ENCODE measurements around the gene ENTR1.

Gene ENTR1

GRCh38 chr9:136410500-136411287 is at the start of gene ENTR1, which contains the start of gene PMPCA:
Gene ENTR1, minus strand, starts transcription at chr9:136410614. Its CDS starts 217 bp downstream, at chr9:136410397.
Gene PMPCA, plus strand, starts transcription at chr9:136410658. Its CDS starts 11 bp downstream, at chr9:136410669.
- peak within 1 kb of the TSS; percentile 93 for H3K4me3 ChIP-seq (replicated peaks; ENCODE audit: low read depth, low read length)
- peak; percentile 89 for DNase-seq (ENCODE audit: low read depth)
- no peak for TF ChIP-seq CTCF (IDR thresholded peaks at IDR 0.05; ENCODE audit: low read length, missing control alignments)

- DNase-seq (ENCODE audit: low read depth) = no peak
- no peak overlapping the region for H3K4me3 ChIP-seq (replicated peaks; ENCODE audit: low read depth, low read length)
- TF ChIP-seq CTCF (IDR thresholded peaks at IDR 0.05; ENCODE audit: low read length, missing control alignments) = no peak
Observed at GRCh38 chr9:136459425-136459824, 49.0 kb upstream of the ENTR1 start.

- no peak for TF ChIP-seq CTCF (IDR thresholded peaks at IDR 0.05; ENCODE audit: low read length, missing control alignments)
- DNase-seq (ENCODE audit: low read depth) = no peak
- no peak overlapping the region for H3K4me3 ChIP-seq (replicated peaks; ENCODE audit: low read depth, low read length)
Observed at GRCh38 chr9:136457326-136457725, 46.9 kb upstream of the ENTR1 start.

- no peak for DNase-seq (ENCODE audit: low read depth)
- H3K4me3 ChIP-seq (replicated peaks; ENCODE audit: low read depth, low read length) = no peak overlapping the region
- no peak for TF ChIP-seq CTCF (IDR thresholded peaks at IDR 0.05; ENCODE audit: low read length, missing control alignments)
Observed at GRCh38 chr9:136456258-136456657, 45.8 kb upstream of the ENTR1 start.

- TF ChIP-seq CTCF (IDR thresholded peaks at IDR 0.05; ENCODE audit: low read length, missing control alignments) = no peak
- DNase-seq (ENCODE audit: low read depth) = no peak
- H3K4me3 ChIP-seq (replicated peaks; ENCODE audit: low read depth, low read length) = no peak overlapping the region
Observed at GRCh38 chr9:136455043-136456002, 44.9 kb upstream of the ENTR1 start.

- no peak for TF ChIP-seq CTCF (IDR thresholded peaks at IDR 0.05; ENCODE audit: low read length, missing control alignments)
- no peak for DNase-seq (ENCODE audit: low read depth)
- H3K4me3 ChIP-seq (replicated peaks; ENCODE audit: low read depth, low read length) = no peak overlapping the region
Observed at GRCh38 chr9:136454026-136454796, 43.8 kb upstream of the ENTR1 start.

Measured in fibroblast of pulmonary artery (primary cell).